Measurements from ENCODE around the gene SALL3. TPM values are rescaled to one million over a fixed set of nuclear protein-coding genes. Genes with fewer than 3 reads are reported as not detected.

Gene SALL3
- total and polyA plus RNA-seq, 2 of the 8 experiments (the other 6 are each of a cell fraction or from before 2014, with no cell fraction given) = 10.5 to 46.4 TPM

- POLR2A ChIA-PET (ENCODE audit: partially characterized antibody) = no interaction called here
- Histone ChIP-seq H3K36me3 (ENCODE audit: control insufficient read depth in 2 of 4, insufficient read depth in 4 of 4, low read length in 3 of 4) (no peaks in the 10 kb centered on the region), H4K5ac (ENCODE audit: insufficient read length, low read depth, low read length) (no peak overlapping the region), H3K4me3 (ENCODE audit: extremely low read depth in 1 of 4, insufficient read depth in 2 of 4, low read depth in 3 of 4, low read length in 4 of 4) (no peak overlapping the region), H3K4ac (replicated peaks; ENCODE audit: insufficient read length, low read depth, low read length) (no peak overlapping the region), H3K9me3 (ENCODE audit: insufficient read depth in 2 of 2, low read depth in 1 of 2, low read length in 1 of 2) (peaks cover 0 to 3% of the 10 kb centered on the region in 2 experiments; a peak in 2 of 4 replicates), H3K14ac (ENCODE audit: insufficient read length) (no peak overlapping the region), H3K4me2 (ENCODE audit: insufficient read depth in 1 of 2, low read depth in 2 of 2, low read length in 2 of 2) (no peak overlapping the region), H4K20me1 (replicated peaks in 1 of 2; ENCODE audit: control insufficient read depth in 1 of 2, insufficient read depth in 2 of 2, low read length in 2 of 2) (no peaks in the 10 kb centered on the region), H2BK12ac (ENCODE audit: low read depth, low read length) (no peak overlapping the region), H2BK20ac (ENCODE audit: low read length) (no peak overlapping the region), H3K27ac (ENCODE audit: low read depth, low read length) (no peak overlapping the region), H4K8ac (ENCODE audit: extremely low read depth, insufficient read depth, low read length) (no peak overlapping the region), H3K9ac (replicated peaks in 1 of 4; ENCODE audit: extremely low read depth in 1 of 4, low read depth in 3 of 4, low read length in 3 of 4) (no peak overlapping the region), H4K91ac (replicated peaks; ENCODE audit: insufficient read length, low read length) (no peak overlapping the region), H2BK5ac (ENCODE audit: low read depth, low read length) (no peak overlapping the region), H3K18ac (ENCODE audit: extremely low read depth, low read length) (no peak overlapping the region), H3K23me2 (ENCODE audit: low read depth, low read length) (no peaks in the 10 kb centered on the region), H2BK120ac (replicated peaks; ENCODE audit: low read depth, low read length) (no peak overlapping the region), H3K23ac (ENCODE audit: insufficient read length) (no peak overlapping the region), H3K27me3 (replicated peaks in 1 of 4; ENCODE audit: control insufficient read depth in 3 of 4, extremely low read depth in 1 of 4, insufficient read depth in 3 of 4, low read length in 3 of 4) (no peaks in the 10 kb centered on the region), H3K79me2 (ENCODE audit: control insufficient read depth in 1 of 2, insufficient read depth in 2 of 2, low read length in 2 of 2) (no peaks in the 10 kb centered on the region), H2AK5ac (ENCODE audit: low read depth, low read length) (no peak overlapping the region), H3K79me1 (ENCODE audit: low read depth, low read length) (no peaks in the 10 kb centered on the region), H2BK15ac (ENCODE audit: low read length) (no peak overlapping the region), H2AFZ (ENCODE audit: low read length) (no peak overlapping the region), H3K4me1 (replicated peaks in 1 of 4; ENCODE audit: control insufficient read depth in 3 of 4, insufficient read depth in 4 of 4, low read length in 3 of 4) (no peaks in the 10 kb centered on the region), H3K56ac (replicated peaks; ENCODE audit: insufficient read length, low read depth, low read length) (no peak overlapping the region)
- CTCF ChIA-PET (ENCODE audit: partially characterized antibody) = no interaction called here
- no peak for TF ChIP-seq PHF8 (conservative IDR thresholded peaks at IDR 0.05; ENCODE audit: low read depth, low read length)
- TF ChIP-seq SP1 (IDR thresholded peaks at IDR 0.05; ENCODE audit: low read depth, low read length) = no peak
- no peak for TF ChIP-seq CHD1 (IDR thresholded peaks at IDR 0.05; ENCODE audit: low read depth, low read length)
- no peak for TF ChIP-seq TEAD4 (IDR thresholded peaks at IDR 0.05; ENCODE audit: low read depth, low read length)
- no peak for TF ChIP-seq RNF2 (IDR thresholded peaks at IDR 0.05; ENCODE audit: borderline replicate concordance, low read depth, low read length, missing control alignments, poor library complexity, severe bottlenecking)
- TF ChIP-seq CBX5 (IDR thresholded peaks at IDR 0.05; ENCODE audit: low read depth, low read length) = no peak
- FAIRE-seq (no peak), DNase-seq (ENCODE audit: low read depth in 1 of 2, low spot score in 2 of 2) (no peak)
- WGBS, 2 experiments (ENCODE audit: extremely low coverage in 1 of 2, insufficient coverage in 1 of 2, insufficient read length in 1 of 2, insufficient replicate concordance in 2 of 2, low coverage in 1 of 2, low lambda C conversion rate in 2 of 2, missing lambda C conversion rate in 1 of 2) = 92% methylated on average over 16 of the region's 17 CpGs; no CpG with 5 or more reads in 1 of the 2 experiments
Observed at GRCh38 chr18:78953566-78953965, 26.1 kb upstream of the SALL3 start.

Data from H1 (cell line).